Stimulated activated naive CD4-positive, alpha-beta T cell (primary cell): ENCODE results near the gene SYK.
"Not testable (repeated sequence)": the region's sequence is repeated elsewhere in the genome, so short reads cannot be mapped to it uniquely, and the experiment has no call there.

Source experiments
- DNase-seq, 6 experiments: peaks; one replicate each; lab custom pipeline; 2025; lab: John Stamatoyannopoulos, UW

The SYK gene

GRCh38 chr9:90801241-90801972 is at the start of gene SYK:
TSS of gene SYK (plus strand) at chr9:90801819. CDS start at chr9:90843899, 42,080 bp downstream.
- no peak for DNase-seq

- peak; percentile 3 to 31 (median 16) for DNase-seq
Observed at GRCh38 chr9:90755514-90756371, 45.9 kb upstream of the SYK start.

- peak in 2 of 6 experiments; percentile 8 to 10 for DNase-seq
Observed at GRCh38 chr9:90760577-90760976, 41.0 kb upstream of the SYK start.

- no peak for DNase-seq
Observed at GRCh38 chr9:90766731-90767130, 34.9 kb upstream of the SYK start.

GRCh38 chr9:90767523-90768100 is 34.0 kb upstream of the SYK start:
- DNase-seq, result no peak

GRCh38 chr9:90770182-90770738 is 31.4 kb upstream of the SYK start:
- DNase-seq, result no peak

- DNase-seq, result no peak
Observed at GRCh38 chr9:90770927-90771326, 30.7 kb upstream of the SYK start.

GRCh38 chr9:90772386-90772785 is 29.2 kb upstream of the SYK start:
- no peak for DNase-seq

GRCh38 chr9:90773617-90774016 is 28.0 kb upstream of the SYK start:
- no peak for DNase-seq

GRCh38 chr9:90774071-90774470 is 27.5 kb upstream of the SYK start:
- no peak for DNase-seq

- no peak for DNase-seq
Observed at GRCh38 chr9:90774682-90775081, 26.9 kb upstream of the SYK start.

- no peak for DNase-seq
Observed at GRCh38 chr9:90775657-90776056, 26.0 kb upstream of the SYK start.

GRCh38 chr9:90778746-90779145 is 22.9 kb upstream of the SYK start:
- no peak for DNase-seq

GRCh38 chr9:90783552-90783951 is 18.1 kb upstream of the SYK start:
- no peak for DNase-seq

GRCh38 chr9:90783964-90784363 is 17.7 kb upstream of the SYK start:
- no peak for DNase-seq

GRCh38 chr9:90787771-90788460 is 13.7 kb upstream of the SYK start:
- no peak for DNase-seq

GRCh38 chr9:90788527-90788926 is 13.1 kb upstream of the SYK start:
- DNase-seq, result not testable (repeated sequence)

- DNase-seq, result no peak
Observed at GRCh38 chr9:90789408-90789807, 12.2 kb upstream of the SYK start.

GRCh38 chr9:90789862-90790261 is 11.8 kb upstream of the SYK start:
- DNase-seq, result no peak

GRCh38 chr9:90793024-90793423 is 8.6 kb upstream of the SYK start:
- DNase-seq, result not testable (repeated sequence)

- DNase-seq, result no peak
Observed at GRCh38 chr9:90793729-90794128, 7.9 kb upstream of the SYK start.

GRCh38 chr9:90795084-90795483 is 6.5 kb upstream of the SYK start:
- no peak for DNase-seq
